Keratinocyte (primary cell): ENCODE data around the gene ITPA.
A peak's percentile ranks its signal among the peaks of the same experiment; 100 is the strongest.

Experiments
- EZH2 ChIP-seq: IDR thresholded peaks from one replicate; pipeline ENCODE4 v1.6.1; 2012; ENCODE audit warnings: inconsistent platforms, mild to moderate bottlenecking, low read length, moderate library complexity
- TF ChIP-seq, protein P1 (sequence below), 3 experiments: IDR thresholded peaks in 1 of 3; conservative IDR thresholded peaks in 1 of 3; optimal IDR thresholded peaks in 1 of 3; 2 replicates in 2 of 3; 3 replicates in 1 of 3; pipeline versions ENCODE3 to v1.5.1; 2011; ENCODE audit warnings: low read length in 3 of 3, mild to moderate bottlenecking in 3 of 3, moderate library complexity in 2 of 3, control low read depth in 1 of 3, inconsistent platforms in 1 of 3; ENCODE audit not compliant: insufficient read depth in 2 of 3; ENCODE audit errors: extremely low read depth in 1 of 3

DNA sequence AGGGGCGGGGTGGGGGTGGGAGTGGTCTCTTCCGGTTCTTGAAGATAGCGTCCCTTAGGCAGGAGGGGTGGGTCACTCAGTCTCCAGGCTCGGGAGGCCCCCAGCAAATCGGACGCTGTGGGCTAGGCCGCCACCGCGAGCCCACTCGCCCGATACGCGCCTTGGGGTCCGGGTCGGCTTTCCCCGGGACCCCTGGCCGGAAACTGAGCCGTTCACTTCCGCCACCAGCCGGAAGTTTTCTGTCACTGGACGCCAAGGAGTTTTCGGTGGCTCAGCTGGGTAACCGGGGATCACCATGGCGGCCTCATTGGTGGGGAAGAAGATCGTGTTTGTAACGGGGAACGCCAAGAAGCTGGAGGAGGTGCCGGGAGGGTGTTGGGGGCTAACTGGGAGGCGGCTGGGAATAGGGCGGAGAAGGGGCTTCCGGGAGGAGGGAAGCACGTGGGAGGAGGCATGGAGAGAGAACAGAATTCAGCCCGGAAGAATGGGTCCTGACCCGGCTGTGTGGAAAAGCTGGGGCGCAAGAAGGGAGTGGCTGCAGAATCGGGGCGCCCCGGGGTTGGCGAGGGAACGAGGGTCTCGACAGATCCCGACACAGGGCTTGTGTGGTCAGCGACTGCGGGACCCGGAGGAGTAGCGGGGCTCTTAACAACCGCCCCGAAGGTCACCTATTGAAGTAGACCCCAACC lies at the start of gene ITPA:
- TF ChIP-seq, protein P1, sequence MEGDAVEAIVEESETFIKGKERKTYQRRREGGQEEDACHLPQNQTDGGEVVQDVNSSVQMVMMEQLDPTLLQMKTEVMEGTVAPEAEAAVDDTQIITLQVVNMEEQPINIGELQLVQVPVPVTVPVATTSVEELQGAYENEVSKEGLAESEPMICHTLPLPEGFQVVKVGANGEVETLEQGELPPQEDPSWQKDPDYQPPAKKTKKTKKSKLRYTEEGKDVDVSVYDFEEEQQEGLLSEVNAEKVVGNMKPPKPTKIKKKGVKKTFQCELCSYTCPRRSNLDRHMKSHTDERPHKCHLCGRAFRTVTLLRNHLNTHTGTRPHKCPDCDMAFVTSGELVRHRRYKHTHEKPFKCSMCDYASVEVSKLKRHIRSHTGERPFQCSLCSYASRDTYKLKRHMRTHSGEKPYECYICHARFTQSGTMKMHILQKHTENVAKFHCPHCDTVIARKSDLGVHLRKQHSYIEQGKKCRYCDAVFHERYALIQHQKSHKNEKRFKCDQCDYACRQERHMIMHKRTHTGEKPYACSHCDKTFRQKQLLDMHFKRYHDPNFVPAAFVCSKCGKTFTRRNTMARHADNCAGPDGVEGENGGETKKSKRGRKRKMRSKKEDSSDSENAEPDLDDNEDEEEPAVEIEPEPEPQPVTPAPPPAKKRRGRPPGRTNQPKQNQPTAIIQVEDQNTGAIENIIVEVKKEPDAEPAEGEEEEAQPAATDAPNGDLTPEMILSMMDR (optimal IDR thresholded peaks at IDR 0.05 in 1 of 3, IDR thresholded peaks at IDR 0.05 in 1 of 3, conservative IDR thresholded peaks at IDR 0.05 in 1 of 3; ENCODE audit: extremely low read depth in 1 of 3, insufficient read depth in 2 of 3, low read length in 3 of 3) = peak in 1 of 3 experiments; percentile 6
- no peak for TF ChIP-seq EZH2
